HG02678 (cell line): Measurements from ENCODE around the gene STIM1.

ENCODE experiments used
- ATAC-seq: cut with Tn5 transposase; IDR thresholded peaks from one replicate; pipeline ENCODE4 v1.9.1; 2021; ENCODE audit warnings: mild to moderate bottlenecking, moderate library complexity; ENCODE audit not compliant: unreplicated experiment

Gene STIM1

GRCh38 chr11:4060182-4060923 lies 204.9 kb downstream of the STIM1 start:
- ATAC-seq: no peak

- ATAC-seq: no peak
Observed at GRCh38 chr11:4061700-4062099, 206.2 kb downstream of the STIM1 start.

DNA sequence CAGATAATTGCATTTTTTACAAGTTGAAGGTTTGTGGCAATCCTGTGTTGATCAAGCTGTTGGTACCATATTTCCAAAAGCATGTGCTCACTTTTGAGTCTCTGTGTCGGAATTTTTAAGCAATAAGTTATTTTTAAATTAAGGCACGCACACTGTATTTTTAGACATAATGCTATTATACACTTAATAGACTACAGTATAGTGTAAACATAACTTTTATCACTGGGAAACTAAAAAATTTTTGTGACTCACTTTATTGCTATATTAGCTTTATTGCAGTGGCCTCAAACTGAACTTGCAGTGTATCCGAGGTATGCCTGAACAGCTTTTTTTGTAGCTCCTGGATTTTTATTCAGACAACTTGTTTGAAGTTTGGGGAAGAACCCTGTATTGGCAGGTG lies 207.9 kb downstream of the STIM1 start:
- no peak for ATAC-seq

DNA sequence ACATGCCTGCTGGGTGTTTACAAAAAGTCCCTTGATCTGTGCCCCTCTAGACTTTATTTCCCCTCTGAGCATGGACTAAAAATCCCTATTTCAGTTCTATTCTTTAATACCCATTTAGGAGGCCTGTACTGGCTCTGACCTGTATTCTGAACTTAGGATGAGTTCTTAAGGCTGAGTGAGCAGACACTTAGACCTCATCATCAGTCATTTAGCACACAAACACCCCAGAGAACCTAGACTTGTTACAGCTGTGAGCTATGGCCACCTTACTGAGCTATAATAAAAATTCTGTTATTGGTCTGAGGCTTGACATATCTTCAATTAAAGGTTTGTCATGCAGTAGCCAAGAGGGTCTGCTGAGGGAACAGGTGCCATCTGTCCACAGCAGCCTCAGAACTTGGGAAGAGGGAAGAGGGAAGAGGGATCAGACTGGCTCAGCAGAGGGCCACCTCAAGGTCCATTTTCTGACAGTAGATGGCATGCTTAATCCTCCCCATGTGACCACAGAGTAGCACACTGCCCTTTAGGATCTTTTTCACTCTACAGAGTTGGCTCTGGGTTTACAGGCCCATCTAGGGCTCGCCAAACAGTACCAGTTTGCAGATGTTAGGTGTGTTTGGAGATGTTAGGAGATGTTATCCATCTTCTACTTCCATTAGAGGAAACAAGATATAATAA lies 209.0 kb downstream of the STIM1 start:
- ATAC-seq: no peak

DNA sequence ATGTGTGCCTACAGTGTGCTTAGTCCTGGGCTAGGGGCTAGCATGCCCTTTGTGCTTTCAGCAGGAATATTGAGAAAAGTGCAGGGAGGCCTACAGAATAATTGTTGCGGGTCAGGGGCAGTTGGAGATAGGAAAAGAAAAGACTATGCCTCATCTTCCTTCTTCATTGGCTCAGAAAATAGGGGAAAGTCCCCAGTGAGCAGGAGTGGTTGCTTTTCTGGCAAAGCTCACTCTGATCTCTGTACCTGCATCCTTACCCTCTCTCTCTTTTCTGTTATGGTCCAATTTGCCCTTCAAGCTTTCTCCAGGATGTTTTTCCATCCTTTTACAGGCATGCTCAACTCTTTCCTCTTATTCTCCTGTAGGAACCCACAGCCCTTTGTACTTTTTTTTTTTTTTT lies 209.6 kb downstream of the STIM1 start:
- no peak for ATAC-seq

DNA sequence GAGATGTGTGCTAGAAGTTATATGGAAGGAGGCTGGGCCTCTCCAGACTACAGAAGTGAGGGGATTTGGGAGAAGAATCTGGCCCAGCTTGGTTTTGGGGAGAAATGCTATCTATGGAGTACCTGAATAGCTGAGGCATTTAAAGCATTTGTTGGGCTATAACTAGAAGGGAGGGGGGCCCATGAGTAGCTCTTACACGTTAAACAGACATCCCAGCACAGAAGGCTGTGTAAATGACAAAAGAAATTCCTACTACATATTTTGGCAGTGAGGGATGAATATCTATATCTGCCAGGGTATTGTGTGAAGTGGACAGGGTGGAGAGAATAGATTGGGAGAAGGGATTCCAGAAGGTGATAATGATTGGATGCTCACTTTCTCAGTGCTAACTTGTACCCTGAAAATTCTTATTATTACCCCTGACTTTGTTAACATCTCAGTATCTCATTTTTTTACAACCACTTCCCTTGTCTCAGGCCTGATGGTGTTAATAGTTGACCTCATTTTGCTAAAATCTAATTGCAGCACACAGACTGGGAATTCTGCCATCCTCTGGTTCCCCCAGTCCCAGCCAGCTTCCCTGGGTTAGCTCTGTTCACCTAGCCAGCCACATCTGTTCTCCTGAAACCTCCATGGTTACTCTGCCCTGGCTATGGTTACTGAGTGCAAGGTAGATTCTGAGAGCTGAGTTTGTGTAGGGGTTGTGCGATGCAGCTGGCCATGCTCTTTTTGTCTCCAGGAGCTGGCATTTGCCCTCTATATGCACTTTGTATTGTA lies 210.3 kb downstream of the STIM1 start:
- no peak for ATAC-seq

GRCh38 chr11:4066910-4067309 lies 211.4 kb downstream of the STIM1 start:
- ATAC-seq: no peak

DNA sequence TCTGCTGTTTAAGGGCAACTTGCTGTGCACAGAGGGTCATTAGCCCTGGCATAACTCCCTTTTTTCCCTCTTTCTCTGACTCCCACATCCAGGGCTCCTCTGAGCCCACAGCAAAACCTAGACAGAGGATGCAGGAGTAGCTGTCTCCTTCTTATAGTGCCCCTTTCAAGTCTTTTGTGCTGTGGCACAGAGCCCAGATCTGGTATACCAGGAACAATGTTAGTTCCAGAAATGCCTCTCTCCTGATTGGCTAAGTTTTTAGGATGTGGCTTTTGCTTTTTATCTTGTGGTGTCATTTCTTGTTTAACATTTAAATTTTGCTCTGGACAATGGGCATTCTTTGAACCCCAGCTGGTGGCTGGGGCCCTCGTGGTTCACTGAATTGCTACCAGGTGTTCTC lies 213.5 kb downstream of the STIM1 start:
- ATAC-seq: no peak

DNA sequence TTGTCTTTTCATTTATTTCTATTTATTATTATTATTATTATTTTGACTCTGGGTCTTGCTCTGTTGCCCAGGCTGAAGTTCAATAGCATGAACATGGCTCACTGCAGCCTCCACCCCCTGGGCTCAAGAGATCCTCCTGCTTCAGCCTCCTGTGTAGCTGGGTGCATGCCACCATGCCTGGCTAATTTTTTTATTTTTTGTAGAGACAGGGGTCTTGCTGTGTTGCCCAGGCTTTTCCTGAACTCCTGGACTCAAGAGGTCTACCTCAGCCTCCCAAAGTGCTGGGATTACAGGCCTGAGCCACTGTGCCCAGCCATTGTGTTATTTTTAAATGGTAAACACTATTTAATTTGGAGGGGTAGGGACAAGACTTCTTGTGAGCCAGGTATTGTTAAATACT lies 215.9 kb downstream of the STIM1 start:
- ATAC-seq: no peak

DNA sequence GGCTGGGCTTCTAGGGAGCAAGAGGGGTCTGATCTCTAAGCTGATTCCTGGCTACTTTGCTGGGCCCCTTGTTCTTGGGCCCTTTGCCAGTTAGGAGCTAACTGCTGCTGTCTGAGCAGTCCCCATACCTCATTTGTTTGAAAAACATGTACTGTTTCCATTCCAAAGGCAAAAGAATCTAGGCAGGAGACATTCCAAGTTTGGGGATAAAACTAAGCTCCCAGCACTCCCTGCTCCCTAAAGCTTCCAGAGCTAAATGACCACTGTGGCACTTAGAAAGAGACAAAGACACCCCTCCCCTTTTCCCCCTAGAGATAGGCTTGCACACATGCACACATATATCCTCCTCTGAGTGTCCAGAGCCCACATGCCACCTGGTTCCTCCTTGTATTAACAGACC lies 216.4 kb downstream of the STIM1 start:
- ATAC-seq: no peak

DNA sequence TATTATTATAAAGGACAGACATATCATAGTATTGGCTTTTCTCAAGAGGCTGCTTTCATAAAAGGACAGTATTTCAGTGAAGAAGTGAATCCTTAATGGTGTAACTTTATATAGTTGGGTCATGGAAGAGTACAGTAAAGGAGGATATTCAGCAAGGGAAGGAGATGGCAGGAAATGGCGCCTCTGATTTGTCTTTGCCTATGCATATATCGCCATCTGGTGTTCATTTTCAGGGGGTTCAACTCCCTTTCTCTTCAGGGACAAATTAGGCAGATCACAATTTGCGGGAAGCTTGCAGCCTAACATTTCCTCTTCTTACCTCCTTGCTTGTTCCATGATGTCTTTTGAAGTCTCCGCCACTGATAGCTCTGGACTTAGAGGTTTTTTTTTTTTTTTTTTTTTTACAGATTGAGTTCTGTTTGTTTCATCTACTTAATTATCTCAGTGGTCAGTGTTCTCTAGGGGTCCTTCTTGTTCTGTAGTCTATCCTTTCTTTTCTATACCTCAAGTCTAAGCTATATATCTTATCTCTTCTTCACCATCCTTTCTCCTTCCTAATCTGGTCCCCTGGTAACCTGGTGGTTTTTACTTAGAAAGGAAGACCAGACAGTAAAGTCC lies 217.3 kb downstream of the STIM1 start:
- no peak for ATAC-seq

DNA sequence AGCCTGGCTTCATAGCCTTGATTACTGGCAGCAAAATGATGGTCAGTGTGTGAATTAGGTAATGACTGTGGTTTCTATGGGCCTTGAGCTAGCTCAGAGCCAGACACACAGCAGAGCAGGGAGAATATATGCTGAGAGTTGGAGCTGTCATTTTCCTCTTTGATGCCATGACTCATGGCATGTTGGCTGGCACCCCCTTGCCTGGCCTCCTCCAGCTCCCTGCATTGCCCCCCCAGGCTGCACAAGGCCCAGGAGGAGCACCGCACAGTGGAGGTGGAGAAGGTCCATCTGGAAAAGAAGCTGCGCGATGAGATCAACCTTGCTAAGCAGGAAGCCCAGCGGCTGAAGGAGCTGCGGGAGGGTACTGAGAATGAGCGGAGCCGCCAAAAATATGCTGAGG lies 218.8 kb downstream of the STIM1 start:
- ATAC-seq: no peak

- ATAC-seq: no peak
Observed at GRCh38 chr11:4076774-4077173, 221.3 kb downstream of the STIM1 start.

GRCh38 chr11:4083198-4083597 lies 227.7 kb downstream of the STIM1 start:
- no peak for ATAC-seq

- no peak for ATAC-seq
Observed at GRCh38 chr11:4084406-4085125, 229.1 kb downstream of the STIM1 start.

DNA sequence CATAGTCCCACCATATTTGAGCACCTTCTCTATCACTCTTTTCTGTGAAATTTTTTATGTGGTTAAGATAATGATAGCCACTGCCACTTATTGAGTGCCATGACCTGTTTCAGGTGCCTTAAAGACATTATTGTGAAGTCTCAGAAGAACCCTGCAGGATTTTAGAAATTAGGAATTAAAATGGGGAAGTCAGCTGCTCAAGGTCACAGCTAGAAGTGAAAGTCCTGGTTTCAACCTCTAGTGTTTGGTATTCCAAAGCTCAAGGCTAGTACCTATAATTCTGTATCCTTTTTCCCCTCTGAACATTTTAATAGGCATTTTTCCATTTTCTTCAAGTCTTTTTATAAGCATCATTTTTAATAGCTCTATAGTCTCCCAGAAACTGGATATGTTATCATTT lies 230.1 kb downstream of the STIM1 start:
- ATAC-seq: no peak

GRCh38 chr11:4086575-4087353 lies 231.3 kb downstream of the STIM1 start:
- ATAC-seq: no peak

DNA sequence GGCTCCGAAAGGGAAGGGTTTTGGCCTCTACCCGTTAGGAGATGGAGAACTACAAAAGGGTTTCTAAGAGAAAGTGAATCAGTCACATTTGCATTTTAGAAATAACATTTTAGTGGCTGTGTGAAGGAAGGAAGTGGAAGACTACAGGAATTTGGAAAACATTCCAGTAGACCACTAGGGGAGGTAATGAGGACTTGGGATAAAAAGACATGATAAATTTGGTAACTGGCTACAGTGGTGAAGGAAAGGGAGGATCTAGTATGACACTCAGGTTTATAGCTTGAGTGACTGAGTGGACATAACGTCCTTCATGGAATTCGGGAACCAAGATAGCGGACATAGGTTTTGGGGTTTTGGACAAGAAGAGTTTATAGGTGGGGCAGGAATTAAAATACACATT lies 232.1 kb downstream of the STIM1 start:
- ATAC-seq: no peak

GRCh38 chr11:4090258-4090657 lies 234.8 kb downstream of the STIM1 start:
- ATAC-seq: no peak

- no peak for ATAC-seq
Observed at GRCh38 chr11:4092026-4092425, 236.6 kb downstream of the STIM1 start.
